Astrocyte (in vitro differentiated cells and primary cell): ENCODE results near the gene SRF. TPM values are rescaled to one million over a fixed set of nuclear protein-coding genes. Genes with fewer than 3 reads are reported as not detected.

Experiments used
- DNase-seq: peaks from one replicate; pipeline ENCODE4 v3.0.0-alpha.2; 2010; ENCODE audit warnings: low read depth
- FAIRE-seq: peaks from 2 replicates; lab custom pipeline; 2011; peaks lifted over from hg19 to GRCh38; lab: Jason Lieb, UNC
- H2AFZ ChIP-seq: 2 replicates; pipeline ENCODE4 v1.6.0; 2012; ENCODE audit warnings: low read depth, low read length, inconsistent platforms
- H3K27ac ChIP-seq: 2 replicates; pipeline ENCODE4 v1.5.1; 2011; ENCODE audit warnings: low read depth, low read length, inconsistent platforms
- H3K27me3 ChIP-seq: 2 replicates; pipeline ENCODE4 v1.6.0; 2011; ENCODE audit warnings: low read length, inconsistent platforms; ENCODE audit not compliant: insufficient read depth
- H3K36me3 ChIP-seq: 2 replicates; pipeline ENCODE4 v1.5.1; 2011; ENCODE audit warnings: low read length, inconsistent platforms; ENCODE audit not compliant: insufficient read depth
- H3K4me1 ChIP-seq: 2 replicates; pipeline ENCODE4 v1.5.1; 2011; ENCODE audit warnings: low read length, inconsistent platforms; ENCODE audit not compliant: insufficient read depth
- H3K4me2 ChIP-seq: 2 replicates; pipeline ENCODE4 v1.6.0; 2012; ENCODE audit warnings: low read length, inconsistent platforms
- H3K4me3 ChIP-seq: 2 replicates; pipeline ENCODE4 v1.5.1; 2011; ENCODE audit warnings: low read depth, mild to moderate bottlenecking, low read length, inconsistent platforms; ENCODE audit not compliant: insufficient read depth
- H3K79me2 ChIP-seq: 2 replicates; pipeline ENCODE4 v1.6.0; 2012; ENCODE audit warnings: mild to moderate bottlenecking, low read length, inconsistent platforms; ENCODE audit not compliant: insufficient read depth
- H3K9ac ChIP-seq: 2 replicates; pipeline ENCODE4 v1.6.0; 2012; ENCODE audit warnings: mild to moderate bottlenecking, low read length, inconsistent platforms
- H3K9me3 ChIP-seq: 2 replicates; pipeline ENCODE4 v1.5.1; 2012; ENCODE audit warnings: low read depth, mild to moderate bottlenecking, low read length, inconsistent platforms; ENCODE audit not compliant: insufficient read depth
- H4K20me1 ChIP-seq: 2 replicates; pipeline ENCODE4 v1.6.0; 2012; ENCODE audit warnings: low read length, inconsistent platforms; ENCODE audit not compliant: insufficient read depth
- H3K27ac Mint-ChIP-seq: one replicate; pipeline ENCODE4 v1.8.0; 2021; ENCODE audit warnings: mild to moderate bottlenecking, mixed read lengths; ENCODE audit not compliant: unreplicated experiment
- H3K27me3 Mint-ChIP-seq: one replicate; pipeline ENCODE4 v1.8.0; 2021; ENCODE audit warnings: low read depth, mixed read lengths; ENCODE audit not compliant: unreplicated experiment
- H3K36me3 Mint-ChIP-seq: one replicate; pipeline ENCODE4 v1.8.0; 2021; ENCODE audit warnings: low read depth, mixed read lengths; ENCODE audit not compliant: unreplicated experiment
- H3K4me1 Mint-ChIP-seq: one replicate; pipeline ENCODE4 v1.8.0; 2021; ENCODE audit warnings: low read depth, mixed read lengths; ENCODE audit not compliant: unreplicated experiment
- H3K4me3 Mint-ChIP-seq: one replicate; pipeline ENCODE4 v1.8.0; 2021; ENCODE audit warnings: mild to moderate bottlenecking, moderate library complexity, mixed read lengths; ENCODE audit not compliant: unreplicated experiment
- H3K9me3 Mint-ChIP-seq: one replicate; pipeline ENCODE4 v1.8.0; 2021; ENCODE audit warnings: mild to moderate bottlenecking, mixed read lengths; ENCODE audit not compliant: unreplicated experiment
- CTCF ChIP-seq: IDR thresholded peaks from 2 replicates; pipeline ENCODE4 v1.5.1; 2011; ENCODE audit warnings: low read depth, mild to moderate bottlenecking, inconsistent platforms, low read length, moderate library complexity; ENCODE audit not compliant: insufficient read depth
- EZH2 ChIP-seq: IDR thresholded peaks from 2 replicates; pipeline ENCODE4 v1.6.1; 2012; ENCODE audit warnings: mild to moderate bottlenecking, low read length, inconsistent platforms; ENCODE audit not compliant: insufficient read depth
- total RNA-seq: library from RNA; stranded (reverse); gene quantifications from 2 replicates; pipeline ENCODE4 v1.2.1, GENCODE V29; 2021

SRF gene
- total RNA-seq, 1 donor from 2014 or later, result 53.5 TPM

DNA sequence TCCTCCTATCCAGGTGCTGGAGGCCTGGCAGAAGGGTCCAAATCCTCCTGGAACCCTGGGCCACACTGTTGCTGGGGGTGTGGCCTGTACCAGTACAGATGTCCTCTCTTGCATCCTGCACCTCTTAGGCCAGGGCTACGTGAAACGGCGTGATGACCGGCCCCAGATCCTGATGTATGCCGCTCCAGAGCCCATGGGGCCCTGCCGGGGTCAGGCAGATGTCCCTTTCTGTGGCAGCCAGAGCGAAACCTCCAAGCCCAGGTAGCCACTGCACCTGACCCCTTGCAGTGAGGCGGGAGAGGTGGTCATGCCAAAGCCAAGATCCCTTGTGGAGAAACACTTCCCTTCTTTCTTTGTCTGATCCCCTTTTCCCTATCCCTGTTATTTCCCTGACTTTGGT, 44.0 kb downstream of the SRF start:
- Mint-ChIP-seq H3K36me3 (peaks cover 40% of the 10 kb centered on the region), H3K4me1 (no peaks in the 10 kb centered on the region), H3K27me3 (no peaks in the 10 kb centered on the region), H3K9me3 (peaks cover 2% of the 10 kb centered on the region), H3K4me3 (no peak overlapping the region), H3K27ac (no peak overlapping the region)
- no peak overlapping the region for H3K27ac ChIP-seq
- FAIRE-seq (no peak), DNase-seq (no peak)
- no peak overlapping the region for H3K4me2 ChIP-seq
- no peaks in the 10 kb centered on the region for H3K9me3 ChIP-seq
- H3K4me1 ChIP-seq, result no peaks in the 10 kb centered on the region
- H3K4me3 ChIP-seq, result no peak overlapping the region
- H3K27me3 ChIP-seq, result no peaks in the 10 kb centered on the region
- H3K36me3 ChIP-seq, result peaks cover 5% of the 10 kb centered on the region
- TF ChIP-seq CTCF (no peak), EZH2 (no peak)
- no peaks in the 10 kb centered on the region for H3K79me2 ChIP-seq
- no peaks in the 10 kb centered on the region for H4K20me1 ChIP-seq
- H3K9ac ChIP-seq, result no peak overlapping the region
- no peak overlapping the region for H2AFZ ChIP-seq

- Histone ChIP-seq H3K36me3 (peaks cover 5% of the 10 kb centered on the region), H3K9ac (no peak overlapping the region), H3K79me2 (no peaks in the 10 kb centered on the region), H3K9me3 (no peaks in the 10 kb centered on the region), H3K27me3 (no peaks in the 10 kb centered on the region), H3K4me2 (no peak overlapping the region), H3K4me1 (no peaks in the 10 kb centered on the region), H4K20me1 (no peaks in the 10 kb centered on the region), H3K27ac (no peak overlapping the region), H3K4me3 (no peak overlapping the region), H2AFZ (no peak overlapping the region)
- Mint-ChIP-seq H3K9me3 (peaks cover 2% of the 10 kb centered on the region), H3K4me3 (no peak overlapping the region), H3K4me1 (no peaks in the 10 kb centered on the region), H3K36me3 (peaks cover 43% of the 10 kb centered on the region), H3K27me3 (peaks cover 2% of the 10 kb centered on the region), H3K27ac (peak overlapping the region; percentile 18)
- no peak for FAIRE-seq
- no peak for TF ChIP-seq CTCF
- no peak for TF ChIP-seq EZH2
- DNase-seq, result no peak
Observed at GRCh38 chr6:43216200-43216599, 45.1 kb downstream of the SRF start.

DNA sequence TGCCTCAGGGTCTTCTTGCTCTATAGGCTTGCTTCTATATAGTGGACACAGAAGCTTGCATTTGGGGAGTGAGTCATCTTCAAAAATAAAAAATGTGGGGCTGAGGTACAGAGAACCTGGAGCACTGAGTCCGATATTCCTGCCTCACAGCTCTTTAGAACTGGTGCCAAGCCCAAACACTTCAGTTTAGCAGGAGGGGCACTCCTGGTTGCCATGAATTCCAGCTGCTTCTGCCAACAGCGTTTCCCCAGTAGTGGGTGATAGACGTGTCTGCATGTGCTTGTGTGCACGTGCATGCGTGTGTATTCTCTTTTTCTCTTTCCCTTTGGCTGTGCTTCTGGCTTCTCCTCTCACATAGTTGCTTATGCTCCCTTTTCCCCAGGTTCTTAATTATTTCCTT, 46.3 kb downstream of the SRF start:
- Mint-ChIP-seq H3K27me3 (peaks cover 2% of the 10 kb centered on the region), H3K36me3 (peaks cover 50% of the 10 kb centered on the region), H3K4me3 (no peak overlapping the region), H3K4me1 (peaks cover 8% of the 10 kb centered on the region), H3K27ac (no peak overlapping the region), H3K9me3 (peaks cover 2% of the 10 kb centered on the region)
- Histone ChIP-seq H3K9me3 (no peaks in the 10 kb centered on the region), H3K27me3 (no peaks in the 10 kb centered on the region), H3K36me3 (peaks cover 5% of the 10 kb centered on the region), H3K9ac (no peak overlapping the region), H3K4me1 (peaks cover 4% of the 10 kb centered on the region), H4K20me1 (no peaks in the 10 kb centered on the region), H2AFZ (no peak overlapping the region), H3K4me2 (no peak overlapping the region), H3K4me3 (no peak overlapping the region), H3K79me2 (no peaks in the 10 kb centered on the region), H3K27ac (no peak overlapping the region)
- no peak for DNase-seq
- TF ChIP-seq EZH2 (no peak), CTCF (no peak)
- no peak for FAIRE-seq
